ENCODE measurements around the gene CHSY1.
A peak's percentile ranks its signal among the peaks of the same experiment; 100 is the strongest.

CHSY1 gene

DNA sequence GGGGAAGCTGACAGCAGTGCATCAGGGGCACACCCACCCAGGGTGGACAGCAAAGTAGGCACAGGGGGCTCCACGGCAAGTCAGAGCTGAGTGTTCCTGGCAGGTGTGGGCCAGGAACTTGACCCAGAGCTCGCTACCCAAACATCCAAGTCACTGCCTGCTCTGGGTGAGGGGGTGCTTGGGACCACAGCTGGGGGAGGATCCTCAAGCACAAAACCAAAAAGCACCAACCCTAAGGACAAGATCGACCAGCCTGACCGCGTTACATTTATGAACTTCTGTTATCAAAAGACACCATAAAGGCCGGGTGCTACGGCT is 101.2 kb downstream of the CHSY1 start:
- no peak for DNase-seq (ENCODE audit: low spot score)

DNA sequence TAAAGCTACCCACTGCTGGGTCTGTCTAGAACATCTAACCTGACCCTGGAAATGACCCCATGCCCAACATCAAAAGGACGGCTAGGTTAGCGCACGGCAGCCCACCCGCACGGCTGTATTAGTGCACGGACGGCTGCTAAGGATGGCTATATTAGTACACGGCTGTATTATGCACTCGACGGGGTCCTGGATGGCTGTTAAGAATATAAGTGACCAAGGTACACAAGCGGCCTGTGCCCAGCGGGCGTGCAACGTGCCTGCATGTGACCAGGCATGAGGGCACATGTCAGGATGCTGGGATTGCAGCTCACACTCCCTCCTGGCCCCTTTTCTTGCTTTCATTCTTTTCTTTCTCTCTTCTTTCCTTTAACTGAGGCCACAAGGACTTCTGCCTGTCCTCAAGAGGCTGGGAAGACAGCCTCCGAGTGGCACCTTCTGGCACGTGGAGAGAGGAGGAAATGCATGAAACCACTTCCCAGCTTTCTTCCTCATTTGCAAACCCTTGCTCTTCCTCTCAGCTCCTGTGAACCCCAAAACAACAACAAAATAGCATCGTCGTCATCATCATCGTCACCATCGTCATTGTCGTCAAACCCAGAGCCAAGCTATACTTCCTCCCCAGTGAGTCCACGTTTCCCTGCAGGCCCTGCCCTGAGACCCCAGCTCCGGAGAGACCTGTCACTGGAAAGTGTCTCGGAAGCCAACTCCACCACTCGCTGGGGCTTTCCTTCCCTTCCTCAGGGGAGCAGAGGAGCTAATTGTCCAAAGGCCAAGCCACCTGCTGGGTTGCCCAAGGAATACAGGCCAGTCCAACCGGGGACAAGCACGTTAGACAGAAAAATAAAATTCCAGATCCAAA is 101.8 kb downstream of the CHSY1 start:
- no peak for DNase-seq (ENCODE audit: low spot score)

- DNase-seq (ENCODE audit: low spot score), result no peak
These were observed 102.8 kb downstream of the CHSY1 start for GRCh38 chr15:101148881-101149664.

DNA sequence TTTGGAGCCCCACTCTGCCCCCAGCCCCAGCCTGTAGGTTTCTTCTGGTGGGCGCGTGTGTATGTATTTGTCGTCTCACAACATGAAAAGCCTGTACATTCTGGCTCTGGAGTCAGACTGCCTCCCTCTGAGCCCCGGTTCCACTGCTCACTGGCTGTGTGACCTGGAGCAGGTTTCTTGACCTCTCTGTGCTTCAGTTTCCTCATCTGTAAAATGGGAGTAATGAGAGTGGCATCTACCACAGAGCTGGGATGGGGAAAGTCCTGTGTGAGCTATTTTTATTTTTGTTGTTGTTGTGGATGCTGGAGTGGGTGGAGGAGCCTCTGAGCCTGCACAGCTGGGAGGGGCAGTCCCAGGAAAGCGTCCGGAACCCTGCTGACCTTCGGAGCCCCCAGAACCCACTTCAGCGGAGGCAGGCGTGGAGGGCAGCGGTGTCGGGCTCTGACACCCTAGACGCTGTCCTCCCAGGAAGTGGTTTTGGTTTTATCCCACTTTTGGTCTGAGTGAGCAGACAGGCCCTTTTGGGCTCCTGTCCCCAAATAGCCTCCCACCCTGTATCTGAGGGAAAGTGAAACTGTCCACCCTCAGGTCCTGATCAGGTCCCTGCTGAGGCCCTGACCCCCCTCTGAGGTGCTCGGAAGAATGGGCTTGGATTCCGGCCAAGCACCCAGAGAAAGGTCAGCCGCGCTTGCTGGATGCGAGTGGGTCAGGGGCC is 103.5 kb downstream of the CHSY1 start:
- no peak for DNase-seq (ENCODE audit: low spot score)

DNA sequence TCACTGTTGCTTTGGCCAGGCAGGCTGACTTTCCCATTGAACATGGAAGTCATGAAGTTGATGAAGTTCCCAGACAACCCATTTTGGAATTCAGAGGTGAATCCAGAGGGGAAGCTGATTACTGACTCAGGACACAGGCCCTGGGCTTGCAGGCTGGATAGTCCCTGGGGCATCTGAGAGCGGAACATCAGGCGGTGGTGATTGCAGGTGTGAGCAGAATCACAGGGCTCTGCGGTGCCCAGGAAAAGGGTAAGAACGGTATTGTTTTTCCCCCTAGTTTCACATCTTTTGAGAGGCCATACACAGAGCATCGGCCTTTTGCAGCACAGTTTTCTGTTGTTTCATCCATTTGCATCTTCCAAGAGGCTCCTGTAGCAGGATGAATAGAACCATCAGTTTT is 104.7 kb downstream of the CHSY1 start:
- DNase-seq (ENCODE audit: low spot score), result no peak

GRCh38 chr15:101146118-101146702 is 105.6 kb downstream of the CHSY1 start:
- no peak for DNase-seq (ENCODE audit: low spot score)

- DNase-seq (ENCODE audit: low spot score), result no peak
These were observed 106.5 kb downstream of the CHSY1 start for GRCh38 chr15:101145362-101145761.

- no peak for DNase-seq (ENCODE audit: low spot score)
These were observed 108.5 kb downstream of the CHSY1 start for GRCh38 chr15:101143321-101143720.

- DNase-seq (ENCODE audit: low spot score), result no peak
These were observed 109.1 kb downstream of the CHSY1 start for GRCh38 chr15:101142711-101143110.

DNA sequence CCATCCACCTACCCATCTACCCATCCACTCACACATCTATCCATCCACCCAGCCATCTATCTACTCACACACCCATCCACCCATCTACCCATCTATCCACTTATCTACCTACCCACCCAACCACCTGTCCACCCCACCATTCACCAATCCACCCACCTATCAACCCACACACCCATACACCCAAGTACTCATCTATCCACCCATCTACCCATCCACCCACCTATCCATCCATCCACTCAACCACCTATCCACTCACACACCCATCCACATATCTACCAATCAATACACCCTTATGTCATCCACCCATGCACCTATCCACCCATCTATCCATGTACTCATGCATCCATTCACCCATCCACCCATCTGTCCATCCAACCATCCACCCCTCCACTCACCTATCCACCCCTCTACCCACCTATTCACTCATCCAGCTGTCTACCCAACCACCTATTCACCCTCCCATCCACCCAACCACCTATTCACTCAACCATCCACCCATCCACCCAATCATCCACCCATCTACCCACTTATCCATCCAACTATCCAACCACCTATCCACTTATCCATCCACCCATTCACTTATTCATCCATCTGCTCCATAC is 109.8 kb downstream of the CHSY1 start:
- no peak for DNase-seq (ENCODE audit: low spot score)

DNA sequence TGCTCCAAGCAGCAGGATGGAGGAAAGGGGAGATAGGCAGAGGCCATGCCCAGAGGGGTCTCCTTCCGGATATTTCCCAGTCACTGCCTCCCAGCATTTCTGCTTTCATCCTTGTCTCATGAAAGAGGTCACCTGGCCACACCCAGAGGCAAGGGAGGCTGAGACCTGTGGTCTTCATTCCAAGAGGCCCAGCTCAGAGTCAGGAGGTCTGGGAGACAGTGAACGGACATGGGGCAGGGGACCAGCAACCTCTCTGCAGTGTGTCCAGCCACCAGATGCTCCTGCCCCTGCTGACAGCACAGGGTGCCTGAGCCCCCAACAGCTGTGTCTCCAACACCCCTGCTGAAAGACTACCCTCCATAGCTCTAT is 111.2 kb downstream of the CHSY1 start:
- no peak for DNase-seq (ENCODE audit: low spot score)

DNA sequence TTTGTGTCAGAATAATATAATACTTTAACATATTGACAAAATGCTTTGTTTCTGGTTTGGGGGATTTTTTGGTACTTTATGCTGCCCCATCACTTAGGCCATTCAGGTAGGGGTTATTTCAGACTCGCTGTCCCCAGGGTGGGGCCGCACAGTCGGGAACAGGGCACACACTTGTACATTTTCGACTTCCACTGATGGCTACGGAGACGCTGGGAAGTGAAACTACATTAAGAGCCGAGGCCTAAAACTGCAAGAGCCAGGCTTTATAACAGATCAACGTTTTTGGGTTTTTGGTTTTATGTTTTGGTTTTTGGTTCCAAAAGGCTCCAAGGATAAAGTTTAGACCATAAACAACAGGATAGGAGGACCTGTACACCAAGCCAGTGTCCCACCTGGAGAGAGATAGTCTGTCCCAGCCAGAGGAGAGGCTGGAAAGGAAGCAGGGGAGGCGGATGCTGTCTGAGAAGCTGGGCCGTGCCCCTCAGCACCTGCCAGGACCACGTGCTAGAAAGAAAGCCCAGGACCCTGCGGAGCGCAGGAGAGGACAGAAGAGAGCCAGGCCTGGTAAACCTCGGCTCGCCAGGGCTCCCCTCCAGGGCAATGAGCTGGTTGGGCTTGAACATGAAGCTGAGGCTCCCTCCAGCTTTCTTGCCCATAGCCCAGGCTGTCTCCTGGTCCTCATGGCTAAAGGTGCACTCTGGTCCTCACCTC is 111.7 kb downstream of the CHSY1 start:
- DNase-seq (ENCODE audit: low spot score), result no peak

- peak; percentile 38 for DNase-seq (ENCODE audit: low spot score)
These were observed 112.7 kb downstream of the CHSY1 start for GRCh38 chr15:101138913-101139880.

- no peak for DNase-seq (ENCODE audit: low spot score)
These were observed 113.7 kb downstream of the CHSY1 start for GRCh38 chr15:101138086-101138660.

- no peak for DNase-seq (ENCODE audit: low spot score)
These were observed 114.4 kb downstream of the CHSY1 start for GRCh38 chr15:101137312-101137940.

GRCh38 chr15:101136381-101137268 is 115.2 kb downstream of the CHSY1 start:
- DNase-seq (ENCODE audit: low spot score), result no peak

DNA sequence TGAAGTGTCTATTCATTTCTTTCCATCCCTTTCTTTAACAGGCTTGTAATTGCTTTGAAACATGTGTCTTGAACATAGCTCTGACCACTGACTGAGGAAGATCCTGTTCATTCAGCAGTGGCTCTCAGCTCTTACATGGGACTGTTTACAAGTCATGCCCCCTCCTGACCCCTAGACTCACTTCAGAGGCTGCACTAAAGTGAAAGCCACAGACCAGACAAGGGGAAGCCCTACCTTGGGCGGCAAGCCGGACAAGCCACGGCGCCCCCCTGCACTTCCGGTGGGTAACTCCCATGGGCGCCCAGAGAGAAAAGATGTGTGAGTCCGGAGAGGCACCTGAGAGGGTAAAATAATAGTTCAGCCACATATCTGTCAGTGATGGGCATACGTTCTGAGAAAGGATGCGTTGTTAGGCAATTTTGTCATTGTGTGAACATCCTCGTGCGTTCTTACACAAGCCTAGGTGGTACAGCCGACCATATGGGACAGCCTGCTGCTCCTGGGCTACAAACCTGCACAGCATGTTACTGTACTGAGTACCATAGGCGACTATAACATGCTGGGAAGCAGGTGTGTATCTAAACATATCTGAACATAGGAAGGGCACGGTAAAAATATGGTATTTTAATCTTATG is 116.2 kb downstream of the CHSY1 start:
- DNase-seq (ENCODE audit: low spot score), result no peak

GRCh38 chr15:101134780-101135179 is 117.1 kb downstream of the CHSY1 start:
- DNase-seq (ENCODE audit: low spot score), result no peak

Measured in AG20443 (cell line).